DMS 273 (cell line): ENCODE data around the gene REEP3.
"Not testable (repeated sequence)": the region's sequence is repeated elsewhere in the genome, so short reads cannot be mapped to it uniquely, and the experiment has no call there.

Experiments used
- DNase-seq: peaks from one replicate; lab custom pipeline; 2025; ENCODE audit not compliant: unreplicated experiment; lab: John Stamatoyannopoulos, UW

REEP3 gene

DNA sequence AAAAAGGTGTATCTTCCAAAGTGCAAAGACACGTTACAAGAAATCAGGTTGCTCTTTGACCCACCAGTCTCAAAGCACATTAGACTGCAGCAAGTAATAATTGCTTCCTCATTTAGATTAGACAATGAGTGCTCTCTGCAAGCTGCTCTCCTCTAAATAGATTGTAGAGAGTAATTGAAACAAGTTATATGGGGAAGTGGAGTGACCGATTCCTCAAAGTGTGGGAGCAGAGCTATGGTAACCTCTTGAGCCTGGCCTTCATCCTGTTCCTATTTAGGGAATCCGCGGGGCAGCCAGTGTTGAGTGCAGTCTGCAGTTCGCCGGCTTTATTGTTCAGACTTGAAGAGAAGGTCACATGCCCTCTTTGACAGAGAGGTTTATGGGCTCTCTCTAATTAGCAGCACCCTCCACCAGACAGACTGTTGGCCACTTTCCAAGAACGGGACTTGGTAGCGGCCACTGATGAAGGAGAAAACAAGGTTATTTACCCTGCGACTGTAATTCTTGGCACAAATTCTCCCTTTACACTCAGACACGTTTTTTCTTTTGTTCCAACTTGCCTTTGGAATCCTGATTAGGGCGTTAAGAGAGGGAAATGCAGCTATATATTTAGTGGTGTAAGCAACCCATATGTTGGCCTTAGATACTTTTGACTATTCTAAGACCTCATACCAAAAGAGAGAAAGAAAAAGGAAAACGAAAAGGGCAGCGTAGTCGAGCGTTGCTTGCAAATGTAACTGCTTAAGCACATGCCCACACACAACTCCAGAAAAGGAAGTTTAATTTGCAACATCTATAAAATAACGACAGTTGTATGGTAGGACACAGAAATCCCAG lies 107.5 kb downstream of the REEP3 start:
- DNase-seq = peak; percentile 94

DNA sequence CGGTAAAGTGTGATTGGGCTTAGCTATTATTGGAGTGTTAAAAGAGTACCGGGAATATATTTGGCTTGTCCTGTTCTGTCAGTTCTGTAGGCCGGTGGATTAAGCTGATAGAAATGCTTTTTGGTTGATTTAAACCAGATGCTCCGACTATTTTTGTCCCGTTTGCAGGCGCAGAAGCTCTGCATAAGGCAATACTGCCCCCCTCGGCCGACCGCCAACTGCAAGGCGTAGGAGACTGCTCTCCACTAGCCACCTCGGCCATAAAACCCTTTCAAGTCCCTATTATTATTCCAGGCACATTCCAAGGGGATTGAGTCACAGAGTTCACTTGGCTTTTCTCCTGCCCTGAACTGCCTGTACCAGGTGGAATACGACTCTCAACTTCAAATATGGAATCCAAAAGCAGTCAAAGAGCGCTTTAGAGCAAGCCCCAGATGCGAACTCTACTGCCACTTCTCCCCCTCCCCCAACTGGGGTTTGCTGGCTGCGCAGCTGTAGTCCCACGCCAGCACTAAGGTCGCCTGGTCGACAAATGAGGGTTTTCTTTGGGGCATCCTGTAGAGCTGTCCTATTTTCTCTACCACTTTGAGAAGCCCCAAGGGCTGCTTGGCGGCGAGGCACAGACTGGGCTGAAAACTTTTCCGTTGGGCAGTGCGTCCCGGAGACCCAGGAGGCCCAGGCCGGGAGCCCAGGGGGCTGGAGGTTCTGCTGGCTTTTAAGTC lies 108.3 kb downstream of the REEP3 start:
- peak; percentile 96 for DNase-seq

DNA sequence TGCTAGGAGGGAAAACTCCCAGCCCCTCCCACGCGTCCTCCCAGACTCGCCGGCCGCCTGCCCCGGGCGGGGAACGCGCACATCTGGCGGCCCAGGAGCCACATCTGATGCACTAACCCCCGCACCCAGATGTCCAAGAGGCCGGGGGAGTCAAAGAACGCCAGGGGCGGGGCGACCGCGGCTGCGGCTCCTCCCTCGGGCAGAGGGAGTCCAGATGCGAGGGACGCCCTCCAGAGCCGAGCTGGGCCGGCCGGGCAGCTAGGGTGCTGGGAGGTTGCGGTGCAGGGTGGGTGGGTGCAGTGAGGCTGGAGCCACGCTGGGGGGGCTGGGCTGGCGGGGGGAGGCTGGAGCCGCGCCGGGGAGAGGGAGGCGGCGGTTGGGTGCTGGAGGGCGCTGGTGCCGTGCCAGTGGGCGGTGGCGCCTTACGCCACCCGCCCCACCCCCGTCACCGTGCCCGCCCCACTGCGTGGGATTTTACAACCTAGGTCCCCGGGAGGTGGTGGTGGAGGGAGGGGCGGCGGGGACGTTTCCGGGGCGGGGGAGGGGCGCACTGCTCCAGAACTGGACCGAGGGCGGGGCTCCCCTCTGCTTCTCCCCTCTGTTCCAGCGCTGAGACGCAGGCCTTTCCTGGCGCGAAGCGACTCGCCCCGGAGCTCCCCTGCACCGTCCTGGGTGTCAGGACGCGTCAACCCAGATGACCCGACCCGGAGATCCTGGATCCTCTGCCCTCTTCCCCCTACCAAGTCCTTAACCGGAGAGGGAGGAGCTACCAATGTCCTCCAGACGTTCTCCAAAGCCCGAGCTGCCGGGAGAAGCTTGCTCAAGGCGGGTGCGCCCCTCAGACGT lies 109.1 kb downstream of the REEP3 start:
- peak; percentile 92 for DNase-seq

DNA sequence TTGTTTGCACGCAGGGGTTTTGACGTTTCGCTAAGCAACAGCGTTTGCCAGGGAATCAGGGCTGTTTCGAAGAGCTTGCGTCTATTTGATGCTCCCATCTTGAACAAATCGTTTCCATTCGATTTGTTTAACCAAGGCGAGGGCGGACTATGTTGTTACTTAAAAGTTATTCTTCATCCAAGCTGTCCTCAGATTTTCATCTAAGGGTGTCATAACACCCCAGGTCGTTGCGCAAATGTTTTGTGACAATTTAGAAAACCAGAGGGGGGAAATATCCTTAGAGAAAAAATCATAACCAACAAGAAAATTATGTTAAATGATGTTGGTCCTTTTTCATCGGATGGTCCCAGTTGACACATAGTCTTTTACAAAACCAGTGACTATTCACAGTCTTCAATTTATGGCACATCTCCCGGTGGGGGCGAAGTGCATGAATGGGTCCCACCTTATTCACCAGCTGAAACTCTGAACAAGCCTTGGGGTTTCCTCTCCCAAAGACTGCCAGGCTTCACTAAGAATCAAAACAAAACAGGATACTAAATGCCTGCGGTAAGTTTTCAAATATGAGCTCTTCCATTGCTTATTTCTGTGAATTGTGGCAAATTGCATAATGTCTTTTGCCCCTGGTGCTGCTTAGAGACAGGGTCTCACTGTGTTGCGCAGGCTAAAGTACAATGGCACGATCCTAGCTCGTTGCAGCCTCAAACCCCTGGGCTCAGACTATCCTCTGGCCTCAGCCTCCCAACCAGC lies 109.9 kb downstream of the REEP3 start:
- no peak for DNase-seq

DNA sequence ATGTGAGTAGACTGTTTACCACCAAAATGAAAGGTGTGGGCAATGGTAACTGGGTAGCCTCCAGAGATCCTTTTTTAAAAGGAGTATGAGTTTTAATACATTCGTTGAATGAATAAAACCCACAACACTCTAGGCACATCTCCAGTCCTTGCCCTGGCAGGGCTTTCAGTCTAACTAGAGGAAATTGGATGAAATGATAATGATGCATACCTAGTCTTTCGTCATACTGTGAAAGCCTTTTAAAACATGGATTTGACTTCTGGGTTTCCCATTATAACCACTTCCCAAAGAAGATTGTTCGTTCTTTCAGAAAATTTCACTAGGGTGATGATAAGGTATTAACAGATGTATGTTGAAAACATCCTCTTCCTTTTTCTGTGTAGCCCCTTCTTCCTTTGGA lies 110.8 kb downstream of the REEP3 start:
- DNase-seq = no peak

DNA sequence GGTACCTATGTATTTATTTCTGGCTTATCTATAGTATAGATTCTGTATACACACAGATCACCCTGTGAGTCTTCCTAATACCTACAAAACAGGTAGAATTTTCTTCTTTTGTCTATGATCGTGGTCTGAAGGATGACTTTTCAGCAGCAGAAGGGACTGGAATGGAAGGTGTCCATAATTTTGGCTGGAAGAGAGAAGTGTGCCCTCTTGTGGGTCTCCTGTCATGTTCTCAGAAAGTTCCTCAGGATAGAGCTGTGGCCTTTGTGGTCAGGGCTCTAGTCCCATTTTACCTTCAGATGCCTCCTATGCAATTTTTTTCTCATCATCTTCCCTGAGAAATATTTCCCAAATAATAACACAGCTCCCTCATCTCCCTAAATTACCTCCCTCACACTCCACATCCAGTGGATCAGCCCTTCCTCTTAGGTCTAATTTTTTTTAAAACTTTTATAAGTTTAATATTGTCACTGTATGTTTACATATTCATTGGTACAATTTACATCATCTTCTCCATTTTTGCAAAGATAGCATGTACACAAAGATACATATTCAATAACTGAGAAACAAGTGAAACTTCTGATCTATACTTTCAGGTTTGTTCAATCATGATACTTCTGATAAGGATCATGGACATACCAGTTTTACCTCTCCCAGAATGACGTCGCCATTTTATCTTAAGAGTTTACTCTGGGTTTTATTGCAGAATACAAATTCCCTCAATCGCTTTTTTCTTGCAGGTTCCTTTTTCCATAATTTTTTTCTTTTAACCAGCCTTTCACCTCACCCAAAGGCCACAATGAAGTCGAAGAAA lies 112.7 kb downstream of the REEP3 start:
- peak; percentile 63 for DNase-seq

DNA sequence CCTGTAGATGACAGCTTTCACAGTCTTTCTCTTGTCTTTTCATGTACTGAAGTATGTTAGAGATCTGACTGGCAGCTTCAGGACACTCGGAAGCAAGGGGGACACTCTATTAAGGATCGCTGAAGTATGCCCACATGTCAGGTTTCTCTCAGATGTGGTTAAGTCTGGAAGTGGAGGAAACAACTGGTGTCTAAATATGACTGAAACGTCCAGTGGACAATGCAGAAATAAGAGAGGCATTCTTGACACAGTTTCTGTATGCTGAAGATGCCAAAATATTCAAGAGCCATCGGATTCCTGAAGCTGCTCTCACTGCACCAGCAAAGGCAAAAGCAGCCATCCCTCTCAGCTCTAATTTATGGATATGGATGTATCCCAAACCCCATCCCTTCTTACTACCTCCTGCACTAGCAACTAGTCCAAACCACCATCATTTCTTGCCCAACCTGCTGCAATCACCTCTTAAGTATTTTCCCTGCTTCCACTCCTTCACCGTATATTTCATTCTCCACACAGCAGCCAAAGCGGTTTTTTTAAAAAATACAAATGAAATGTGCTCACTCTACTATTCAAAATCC lies 113.4 kb downstream of the REEP3 start:
- no peak for DNase-seq

DNA sequence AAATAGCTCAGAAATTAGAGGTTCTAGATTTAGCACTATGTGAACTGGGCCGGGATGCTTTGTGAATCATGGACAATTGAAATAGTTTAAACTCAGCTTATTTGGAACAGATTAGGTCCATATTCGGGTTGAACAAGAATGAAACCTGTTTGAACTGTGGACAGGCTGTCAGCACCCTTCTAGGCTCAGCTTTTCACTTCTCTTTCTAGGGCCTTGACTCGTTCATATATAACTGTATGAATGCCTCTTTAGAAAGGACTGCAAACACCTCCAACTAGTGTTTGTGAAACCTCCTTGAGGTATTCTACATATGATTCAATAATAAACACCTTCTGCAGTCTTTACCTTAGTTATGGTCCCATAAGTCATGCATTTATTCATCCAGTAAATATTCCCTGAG lies 115.6 kb downstream of the REEP3 start:
- DNase-seq = no peak

DNA sequence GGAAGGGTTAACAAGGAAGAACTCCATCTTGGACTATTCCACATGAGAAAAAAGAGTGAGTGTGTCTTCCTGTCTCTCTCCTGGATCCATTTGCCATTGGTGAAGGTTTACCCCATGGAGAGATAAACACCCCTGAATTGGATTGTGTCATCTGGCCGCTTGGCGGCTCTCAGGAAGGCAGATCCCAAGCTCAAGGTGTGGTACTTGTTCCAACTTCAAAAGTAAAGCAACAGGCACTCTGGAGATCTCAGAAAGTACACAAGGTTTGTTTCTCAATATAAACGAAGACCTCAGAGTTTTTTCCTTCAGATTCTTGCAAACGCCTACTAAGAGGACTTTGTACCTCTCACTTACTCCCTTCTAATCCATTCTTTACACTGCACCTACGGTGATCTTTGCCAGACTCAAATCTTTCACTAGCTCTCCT lies 116.7 kb downstream of the REEP3 start:
- no peak for DNase-seq

DNA sequence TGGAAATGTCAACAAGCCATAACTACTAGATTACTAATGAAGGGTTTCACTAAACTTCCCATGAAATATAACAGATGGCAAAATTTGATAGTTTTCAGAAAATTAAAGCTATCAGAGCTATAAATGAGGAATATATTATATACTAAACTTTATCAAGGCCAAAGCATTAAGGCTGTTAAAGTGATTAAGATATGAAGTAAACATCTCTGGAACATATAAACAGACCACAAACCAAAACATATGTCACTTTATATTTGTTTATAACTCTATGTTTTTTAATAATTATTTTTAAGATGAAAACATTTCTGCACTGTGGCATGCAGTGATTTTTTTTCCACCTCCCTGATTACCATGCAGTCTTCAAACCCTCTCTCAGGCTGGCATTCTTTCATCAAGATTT lies 120.2 kb downstream of the REEP3 start:
- no peak for DNase-seq

DNA sequence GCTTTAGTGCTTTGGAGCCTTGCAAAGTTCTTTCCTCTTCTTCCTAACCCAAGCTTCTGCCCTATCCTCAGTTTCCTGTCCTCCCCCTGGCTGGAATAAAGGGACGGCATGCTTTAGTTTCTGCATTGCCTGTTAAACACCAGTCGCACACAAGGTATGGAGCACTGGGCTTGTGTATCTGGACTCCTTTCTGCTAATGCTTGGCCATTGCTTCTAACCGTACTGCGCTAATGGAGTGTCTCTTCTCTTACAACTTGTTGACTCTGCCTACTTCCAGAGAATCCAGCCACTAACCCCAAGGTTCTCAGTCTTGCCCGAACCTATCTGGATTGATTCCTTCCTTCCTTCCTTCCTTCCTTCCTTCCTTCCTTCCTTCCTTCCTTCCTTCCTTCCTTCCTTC lies 120.6 kb downstream of the REEP3 start:
- DNase-seq = no peak

DNA sequence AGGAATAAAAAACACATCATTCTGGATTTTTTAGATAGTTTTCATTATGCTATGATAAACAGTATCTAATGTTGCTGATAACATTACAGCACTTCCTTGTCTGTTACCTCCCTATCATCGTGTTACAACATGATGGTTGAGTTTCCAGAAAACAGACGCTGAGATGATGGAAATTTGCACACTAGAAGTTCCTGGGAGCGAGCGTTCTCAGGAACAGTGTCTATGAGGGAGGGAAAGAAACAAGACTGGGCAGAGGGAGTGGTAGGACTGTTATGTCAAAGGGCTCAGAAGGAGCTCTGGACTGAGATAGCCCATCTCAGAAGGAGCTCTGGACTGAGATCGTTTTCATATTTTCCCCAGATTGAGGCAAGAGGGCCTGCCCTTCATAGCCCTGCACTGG lies 121.6 kb downstream of the REEP3 start:
- DNase-seq = no peak

DNA sequence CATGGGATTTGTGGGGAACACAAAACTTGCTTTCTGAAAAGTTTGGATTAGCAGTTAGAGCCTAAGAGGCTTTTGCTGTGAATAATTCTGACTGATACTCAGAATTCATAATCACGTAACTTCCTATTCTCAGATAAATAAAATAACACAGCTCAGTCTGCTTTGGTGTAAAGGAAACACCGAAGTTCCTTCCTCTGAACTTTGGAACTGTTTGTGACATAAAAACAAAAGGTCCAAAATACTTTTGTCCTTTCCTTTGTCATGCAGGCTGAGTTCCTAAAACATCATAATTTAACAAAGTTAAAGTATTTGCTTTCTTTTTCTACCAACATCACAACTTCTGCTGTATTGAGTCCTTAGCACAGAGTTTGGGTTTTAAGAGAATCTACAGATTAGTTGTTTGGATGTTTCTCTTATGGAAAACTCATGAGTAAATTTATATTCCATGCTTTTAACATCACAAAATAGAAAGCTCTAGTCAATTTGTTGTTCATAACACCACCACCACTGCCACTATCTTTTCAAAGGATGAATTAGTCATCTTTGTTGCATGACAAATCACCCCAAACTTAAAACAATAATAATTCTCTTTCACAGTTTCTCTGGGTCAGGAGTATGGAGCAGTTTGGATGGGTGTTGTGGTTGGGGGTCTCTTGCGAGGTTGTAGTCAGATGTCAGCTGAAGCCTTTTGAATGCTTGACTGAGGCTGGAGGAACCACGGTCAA lies 123.4 kb downstream of the REEP3 start:
- DNase-seq = no peak

DNA sequence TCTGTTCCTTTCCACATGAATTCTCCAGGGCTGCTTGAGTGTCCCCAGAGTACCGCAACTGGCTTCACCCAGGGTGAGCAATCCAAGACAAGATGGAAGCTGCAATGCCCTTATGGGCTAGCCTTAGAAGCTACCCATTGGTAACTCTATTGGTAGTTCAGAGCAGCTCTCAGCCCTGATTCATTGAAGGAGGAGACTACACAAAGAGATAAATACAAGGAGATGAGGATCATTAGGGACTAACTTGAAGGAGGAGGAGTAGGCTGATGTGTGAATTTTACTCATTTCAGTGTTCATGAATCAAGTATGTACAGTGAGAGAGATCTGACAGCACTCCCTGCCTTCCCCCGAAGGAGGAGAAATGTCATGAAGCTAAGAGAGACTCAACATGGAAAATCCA lies 124.0 kb downstream of the REEP3 start:
- no peak for DNase-seq

DNA sequence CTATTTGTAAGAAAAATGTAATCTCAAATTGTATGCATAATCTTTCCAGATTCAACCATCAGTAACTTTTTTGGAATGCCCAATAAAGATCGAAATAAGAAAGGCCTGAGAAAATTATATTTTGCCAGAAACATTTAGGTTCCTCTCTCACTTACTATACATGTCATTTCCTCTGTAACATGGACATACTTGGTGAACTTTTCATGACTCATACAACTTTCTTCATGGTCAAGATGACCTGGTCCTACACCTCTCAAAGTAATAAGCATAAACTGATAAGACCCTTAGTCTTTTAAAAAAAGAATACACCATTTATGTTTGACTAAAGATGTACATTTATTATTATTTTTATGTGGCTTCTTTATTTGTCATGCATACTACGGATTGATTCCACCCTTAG lies 125.3 kb downstream of the REEP3 start:
- DNase-seq = no peak

DNA sequence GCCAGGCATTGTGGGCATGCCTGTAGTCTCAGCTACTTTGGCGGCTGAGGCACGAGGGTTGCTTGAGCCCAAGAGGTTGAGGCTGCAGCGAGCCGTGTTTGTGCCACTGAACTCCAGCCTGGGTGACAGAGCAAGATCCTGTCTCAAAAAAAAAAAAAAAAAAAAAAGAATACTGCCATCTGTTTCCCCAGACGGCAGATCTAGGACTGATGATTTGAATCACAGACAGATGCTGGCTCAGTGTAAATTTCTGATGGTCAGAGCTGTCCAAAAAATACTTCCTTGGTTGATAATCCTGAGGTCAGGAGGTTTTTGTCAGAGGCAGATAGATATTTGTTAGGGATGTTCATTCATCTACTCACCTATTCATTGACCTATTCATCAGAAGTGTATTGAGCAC lies 130.7 kb downstream of the REEP3 start:
- peak; percentile 61 for DNase-seq

DNA sequence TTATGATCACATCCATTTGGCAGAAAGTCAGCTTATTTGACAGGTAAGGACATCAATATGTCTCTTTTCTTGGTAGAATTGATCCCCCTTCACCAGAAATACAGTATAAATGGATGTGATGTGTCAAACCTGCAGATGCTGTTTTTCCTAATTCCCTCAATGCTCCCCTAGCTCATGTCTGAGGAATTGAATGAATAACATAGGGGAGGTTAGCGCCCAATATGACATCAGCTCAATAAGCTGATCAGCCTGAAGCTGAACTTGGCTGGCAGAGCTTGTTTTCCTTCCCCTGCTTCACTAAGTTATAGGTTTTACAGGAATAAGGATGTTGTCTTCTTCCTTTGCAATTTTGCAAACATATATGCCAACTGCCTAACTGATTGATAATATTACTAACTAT lies 132.5 kb downstream of the REEP3 start:
- DNase-seq = peak; percentile 6

DNA sequence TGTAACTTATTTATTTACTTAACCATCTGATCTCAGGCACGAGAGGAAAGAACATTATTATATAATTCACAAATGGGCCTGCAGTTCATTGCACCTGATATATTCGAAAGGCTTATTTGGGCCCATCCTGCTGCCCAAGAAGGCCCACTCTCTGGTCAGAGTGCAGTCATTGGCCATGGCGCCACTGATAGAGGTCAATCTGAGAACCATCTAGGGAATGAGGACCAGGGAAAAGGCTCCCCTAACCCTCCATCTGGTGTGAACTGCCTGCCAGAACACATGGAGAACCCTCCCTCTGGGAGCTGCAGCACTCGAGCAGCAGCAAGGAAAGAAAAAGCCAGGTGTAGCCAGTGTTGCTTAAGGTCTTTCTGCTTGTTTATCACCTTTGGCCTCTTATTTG lies 136.6 kb downstream of the REEP3 start:
- DNase-seq = peak; percentile 71

DNA sequence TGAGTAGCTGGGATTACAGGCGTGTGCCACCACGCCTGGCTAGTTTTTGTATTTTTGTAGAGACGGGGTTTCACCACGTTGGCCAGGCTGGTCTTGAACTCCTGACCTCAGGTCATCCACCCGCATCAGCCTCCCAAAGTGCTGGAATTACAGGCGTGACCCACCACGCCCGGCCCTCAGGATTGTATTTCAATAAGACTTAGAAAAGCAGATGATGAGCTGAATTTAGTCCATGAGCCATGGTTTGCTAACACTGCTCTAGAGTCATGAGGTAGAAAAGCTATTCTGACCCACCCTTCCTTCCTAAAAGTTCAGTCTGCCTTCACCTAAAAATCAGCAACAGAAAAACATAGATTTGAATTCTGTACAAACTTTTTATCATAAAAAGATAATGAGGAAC lies 139.7 kb downstream of the REEP3 start:
- DNase-seq = not testable (repeated sequence)
